ENCODE data around the gene PFN3.
A peak's percentile ranks its signal among the peaks of the same experiment; 100 is the strongest.

Gene PFN3

GRCh38 chr5:177389241-177390169 is 11.0 kb downstream of the PFN3 start:
- TF ChIP-seq, protein P1, sequence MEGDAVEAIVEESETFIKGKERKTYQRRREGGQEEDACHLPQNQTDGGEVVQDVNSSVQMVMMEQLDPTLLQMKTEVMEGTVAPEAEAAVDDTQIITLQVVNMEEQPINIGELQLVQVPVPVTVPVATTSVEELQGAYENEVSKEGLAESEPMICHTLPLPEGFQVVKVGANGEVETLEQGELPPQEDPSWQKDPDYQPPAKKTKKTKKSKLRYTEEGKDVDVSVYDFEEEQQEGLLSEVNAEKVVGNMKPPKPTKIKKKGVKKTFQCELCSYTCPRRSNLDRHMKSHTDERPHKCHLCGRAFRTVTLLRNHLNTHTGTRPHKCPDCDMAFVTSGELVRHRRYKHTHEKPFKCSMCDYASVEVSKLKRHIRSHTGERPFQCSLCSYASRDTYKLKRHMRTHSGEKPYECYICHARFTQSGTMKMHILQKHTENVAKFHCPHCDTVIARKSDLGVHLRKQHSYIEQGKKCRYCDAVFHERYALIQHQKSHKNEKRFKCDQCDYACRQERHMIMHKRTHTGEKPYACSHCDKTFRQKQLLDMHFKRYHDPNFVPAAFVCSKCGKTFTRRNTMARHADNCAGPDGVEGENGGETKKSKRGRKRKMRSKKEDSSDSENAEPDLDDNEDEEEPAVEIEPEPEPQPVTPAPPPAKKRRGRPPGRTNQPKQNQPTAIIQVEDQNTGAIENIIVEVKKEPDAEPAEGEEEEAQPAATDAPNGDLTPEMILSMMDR (IDR thresholded peaks at IDR 0.05; ENCODE audit: low read length, missing control alignments): no peak
- H3K4me3 ChIP-seq (replicated peaks; ENCODE audit: low read depth, low read length): no peak overlapping the region
- DNase-seq (ENCODE audit: low read depth): peak; percentile 63

DNA sequence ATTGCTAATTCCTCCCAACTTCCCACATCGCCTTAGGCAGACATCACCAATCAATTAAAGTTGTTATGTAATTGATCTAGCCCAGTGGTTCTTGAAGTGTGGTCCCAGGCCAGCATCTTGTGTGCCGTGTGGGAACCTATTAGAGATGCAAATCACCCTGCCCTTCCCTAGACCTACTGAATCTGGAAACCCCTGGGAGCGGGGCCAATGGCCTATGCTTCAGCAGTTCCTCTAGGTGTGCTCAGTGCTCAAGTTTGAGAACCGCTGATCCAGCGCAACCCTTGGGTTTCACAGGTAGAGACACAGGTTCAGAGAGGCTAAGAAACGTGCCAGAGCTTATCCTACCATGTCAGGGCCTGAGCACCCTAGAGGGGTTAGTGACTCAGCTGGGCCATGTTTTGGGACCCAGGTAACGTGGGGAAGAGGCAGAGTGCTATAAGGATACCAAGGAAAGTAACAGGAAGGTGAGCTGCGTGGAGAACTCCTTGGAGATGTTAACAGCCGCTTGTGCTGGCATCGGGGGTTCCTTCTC is 11.9 kb downstream of the PFN3 start:
- TF ChIP-seq, protein P1 (IDR thresholded peaks at IDR 0.05; ENCODE audit: low read length, missing control alignments): no peak
- no peak overlapping the region for H3K4me3 ChIP-seq (replicated peaks; ENCODE audit: low read depth, low read length)
- no peak for DNase-seq (ENCODE audit: low read depth)

GRCh38 chr5:177387405-177387804 is 13.1 kb downstream of the PFN3 start:
- TF ChIP-seq, protein P1 (IDR thresholded peaks at IDR 0.05; ENCODE audit: low read length, missing control alignments): no peak
- DNase-seq (ENCODE audit: low read depth): no peak
- no peak overlapping the region for H3K4me3 ChIP-seq (replicated peaks; ENCODE audit: low read depth, low read length)

DNA sequence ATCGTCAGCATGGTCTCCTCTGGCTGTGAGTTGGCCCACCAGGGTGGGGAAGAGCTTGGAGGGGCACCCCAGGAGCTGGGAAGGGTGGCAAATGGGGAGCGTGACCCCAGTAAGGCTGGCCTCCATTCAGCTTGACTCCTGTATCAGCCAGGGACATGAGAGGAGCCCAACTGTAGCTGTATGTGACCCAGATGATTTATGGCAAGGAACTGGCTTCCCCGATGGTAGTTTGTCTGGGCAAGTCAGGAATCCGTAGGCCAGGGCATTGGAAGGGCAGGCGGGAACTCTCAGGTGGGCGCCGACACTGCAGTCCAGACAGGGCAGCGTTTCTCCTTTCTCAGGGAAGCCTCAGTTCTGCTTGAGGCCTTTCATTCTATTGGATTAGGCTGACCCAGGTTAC is 13.9 kb downstream of the PFN3 start:
- no peak overlapping the region for H3K4me3 ChIP-seq (replicated peaks; ENCODE audit: low read depth, low read length)
- TF ChIP-seq, protein P1 (IDR thresholded peaks at IDR 0.05; ENCODE audit: low read length, missing control alignments): no peak
- no peak for DNase-seq (ENCODE audit: low read depth)

- no peak for DNase-seq (ENCODE audit: low read depth)
- H3K4me3 ChIP-seq (replicated peaks; ENCODE audit: low read depth, low read length): no peak overlapping the region
- TF ChIP-seq, protein P1 (IDR thresholded peaks at IDR 0.05; ENCODE audit: low read length, missing control alignments): no peak
These were observed 14.7 kb downstream of the PFN3 start for GRCh38 chr5:177385720-177386119.

DNA sequence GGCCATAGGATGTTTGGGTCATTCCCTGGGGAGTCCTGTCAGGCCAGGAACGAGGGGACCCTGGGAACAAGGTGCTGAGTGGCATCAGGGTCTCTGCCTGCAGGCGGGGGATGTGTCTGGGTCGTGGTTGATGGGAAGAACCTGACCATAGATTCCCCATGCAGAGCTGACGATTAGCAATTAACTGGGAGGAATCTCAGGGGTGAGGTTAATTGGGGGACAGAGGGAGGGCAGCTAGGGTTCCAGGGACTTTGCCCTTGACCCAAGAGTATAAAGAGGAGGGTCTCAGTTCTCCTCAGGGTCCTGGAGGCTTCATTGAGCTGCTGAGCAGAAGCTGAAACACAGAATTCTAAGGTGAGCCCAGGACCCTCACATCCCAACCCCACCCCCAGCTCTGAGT is 16.3 kb downstream of the PFN3 start, which contains the start of gene SLC34A1:
Gene SLC34A1, plus strand, starts transcription at position 301 of the 400 bp plus-strand sequence. CDS start 1,308 bp downstream, outside the sequence.
- no peak for DNase-seq (ENCODE audit: low read depth)
- TF ChIP-seq, protein P1 (IDR thresholded peaks at IDR 0.05; ENCODE audit: low read length, missing control alignments): no peak
- H3K4me3 ChIP-seq (replicated peaks; ENCODE audit: low read depth, low read length): no peak within 1 kb of the TSS

Measured in fibroblast of pulmonary artery (primary cell).